HG02610 (cell line): Measurements from ENCODE around the gene HLTF.

Source experiments
- ATAC-seq: cut with Tn5 transposase; IDR thresholded peaks from one replicate; pipeline ENCODE4 v1.9.1; 2021; ENCODE audit warnings: mild to moderate bottlenecking, moderate library complexity; ENCODE audit not compliant: unreplicated experiment

The HLTF gene

DNA sequence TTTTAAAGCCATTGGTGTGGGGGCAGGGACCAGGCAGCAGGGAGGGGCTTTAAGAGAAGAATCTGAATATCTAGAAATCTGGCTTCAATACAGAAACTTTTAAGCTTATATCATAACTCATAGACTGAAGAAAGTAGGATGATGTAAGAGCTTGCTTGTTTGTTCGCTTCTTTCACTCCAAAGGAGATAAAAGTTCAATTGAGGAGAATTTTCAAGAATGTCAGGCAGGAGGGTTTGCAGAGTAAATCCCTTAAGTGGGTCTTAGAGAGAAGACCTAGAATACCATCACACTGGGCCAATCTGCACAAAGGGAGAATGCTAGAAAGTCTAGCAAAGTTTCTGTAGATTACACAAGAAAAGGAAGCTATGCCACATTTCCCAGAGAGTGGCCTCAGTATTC lies 4.1 kb upstream of the HLTF start:
- no peak for ATAC-seq

DNA sequence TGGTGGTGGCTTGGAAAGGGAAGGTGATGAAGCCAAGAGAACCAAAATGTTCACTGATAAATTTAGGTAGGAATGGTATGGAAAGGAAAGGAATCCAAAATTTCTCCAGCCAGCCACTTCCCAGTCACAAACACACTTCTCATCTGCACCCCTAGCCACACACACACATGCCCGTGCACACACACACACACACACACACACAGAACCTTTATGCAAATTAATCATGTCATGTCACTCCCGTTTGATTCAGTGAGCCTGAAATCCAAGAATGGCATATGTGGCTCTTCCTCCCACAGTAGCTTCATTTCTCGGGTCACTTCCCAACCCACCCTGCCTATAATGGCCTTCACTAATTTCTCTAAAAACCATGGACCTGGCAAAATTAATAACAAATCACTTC lies 3.1 kb upstream of the HLTF start:
- no peak for ATAC-seq

DNA sequence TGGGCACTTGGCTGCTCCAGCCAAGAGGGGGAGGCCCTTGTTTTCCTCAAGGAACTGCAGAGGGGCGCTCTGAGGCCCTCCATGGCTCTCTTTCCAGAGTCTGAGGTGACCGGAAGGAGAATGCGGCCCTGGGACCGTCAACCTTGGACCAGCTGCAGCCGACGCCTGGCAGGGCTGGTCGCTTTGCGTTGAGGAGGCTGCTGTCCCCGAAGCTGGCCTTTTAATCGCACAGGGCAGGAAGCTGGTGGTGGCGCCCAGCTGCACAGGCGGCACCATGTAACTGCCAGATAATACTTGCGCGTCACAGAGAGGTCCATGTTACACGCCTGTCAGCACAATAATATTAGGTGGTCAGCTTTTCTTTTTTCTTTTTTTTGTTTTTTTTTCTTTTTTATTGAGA lies 875 bp upstream of the HLTF start:
- ATAC-seq = no peak

DNA sequence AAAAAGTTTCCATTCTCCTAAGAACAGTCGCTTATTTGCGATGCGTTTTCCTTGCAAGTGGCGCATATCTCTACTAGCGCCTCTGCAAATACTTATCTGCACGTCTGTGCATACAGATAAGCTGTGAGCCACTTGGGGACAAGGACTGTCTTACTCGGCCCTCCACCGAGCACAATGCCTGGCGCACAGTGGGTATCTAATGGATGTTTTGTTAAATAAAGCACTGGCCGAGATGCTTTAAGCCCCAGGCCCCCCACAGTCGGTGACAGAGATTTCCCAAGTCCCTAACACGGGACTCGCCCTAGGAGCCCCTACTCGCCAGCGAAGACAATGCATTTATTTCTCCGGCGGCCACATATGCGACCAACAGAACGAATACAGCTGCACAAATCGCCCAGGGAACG lies 503 bp downstream of the HLTF start:
- peak; percentile 27 for ATAC-seq

DNA sequence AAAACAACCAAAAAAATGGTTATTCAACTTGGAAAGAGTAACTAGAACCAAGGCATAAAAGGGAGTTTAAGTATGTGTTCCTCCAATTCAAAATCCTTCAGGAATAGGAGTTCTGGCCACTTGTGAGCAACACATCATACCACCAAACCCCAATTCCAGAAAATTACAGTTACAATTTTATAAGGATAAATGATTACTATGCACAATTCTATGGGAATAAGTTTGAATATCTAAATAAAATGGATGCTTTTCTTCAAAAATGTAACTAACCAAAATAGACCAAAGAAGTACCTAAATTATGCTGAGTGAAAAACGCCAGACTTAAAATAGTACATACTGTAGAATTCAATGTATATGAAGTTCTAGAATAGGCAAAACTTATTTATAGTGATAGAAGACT lies 4.6 kb downstream of the HLTF start:
- ATAC-seq = no peak

DNA sequence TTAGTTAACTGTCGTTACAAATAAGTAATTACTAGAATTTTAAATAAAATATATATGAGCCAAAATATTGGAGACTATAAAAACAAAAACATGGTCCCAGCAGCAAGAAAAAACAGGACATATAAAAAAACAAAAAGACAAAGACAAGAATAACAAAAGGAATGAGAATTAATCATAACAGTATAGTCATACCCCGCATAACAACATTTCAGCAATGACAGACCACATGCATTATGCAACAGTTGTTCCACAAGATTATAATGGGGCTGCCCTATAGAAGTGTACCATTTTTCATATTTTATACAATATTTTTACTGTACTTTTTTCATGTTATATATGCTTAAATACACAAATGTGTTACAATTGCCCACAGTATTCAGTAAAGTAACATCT lies 5.6 kb downstream of the HLTF start:
- ATAC-seq = peak; percentile 57

DNA sequence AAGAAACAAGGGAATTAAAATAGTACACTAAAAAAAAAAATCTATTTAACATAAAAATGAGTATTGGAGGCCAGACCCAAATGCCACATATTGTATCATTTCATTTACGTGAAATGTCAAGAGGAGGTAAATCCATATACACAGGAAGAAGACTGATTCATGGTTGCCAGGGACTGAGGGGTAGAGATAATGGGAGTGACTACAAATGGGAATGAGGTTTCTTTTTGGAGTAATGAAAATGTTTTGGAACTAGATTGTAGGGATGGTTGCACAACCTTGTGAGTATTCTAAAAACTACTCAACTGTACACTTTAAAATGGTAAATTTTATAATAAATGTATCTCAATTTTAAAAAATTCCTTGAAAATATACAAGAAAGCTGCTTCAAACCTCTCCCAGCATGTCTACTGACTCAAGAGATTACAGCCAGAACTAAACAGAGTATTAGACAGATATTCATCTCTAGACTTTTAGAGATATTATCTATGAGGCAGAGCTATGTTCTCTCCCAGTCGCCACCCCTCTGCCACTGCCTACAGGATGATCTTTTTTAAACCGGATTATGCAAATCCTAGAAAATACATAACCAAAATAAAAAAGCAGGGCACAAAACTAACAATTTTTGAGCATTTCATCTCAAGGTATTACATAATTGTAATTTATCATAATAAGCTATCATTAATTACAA lies 6.2 kb downstream of the HLTF start:
- no peak for ATAC-seq

DNA sequence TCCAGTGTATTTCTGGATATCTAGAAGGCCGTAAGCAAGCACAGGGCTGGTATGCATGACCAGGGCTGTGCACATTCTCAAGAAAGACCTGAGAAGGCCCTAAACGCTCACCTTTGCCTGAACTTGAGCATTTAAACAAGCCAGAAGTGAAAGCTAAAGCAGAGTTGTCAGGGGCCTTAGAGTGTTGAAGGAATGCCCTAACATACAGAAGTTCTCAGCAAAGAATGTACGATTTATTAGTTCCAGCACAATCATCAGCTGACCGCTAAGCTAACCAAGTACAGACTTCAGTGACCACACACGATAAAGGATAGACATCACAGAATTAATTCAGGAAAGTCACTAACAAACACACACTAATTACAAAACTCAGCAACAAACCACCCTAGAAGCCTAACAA lies 8.7 kb downstream of the HLTF start:
- no peak for ATAC-seq

DNA sequence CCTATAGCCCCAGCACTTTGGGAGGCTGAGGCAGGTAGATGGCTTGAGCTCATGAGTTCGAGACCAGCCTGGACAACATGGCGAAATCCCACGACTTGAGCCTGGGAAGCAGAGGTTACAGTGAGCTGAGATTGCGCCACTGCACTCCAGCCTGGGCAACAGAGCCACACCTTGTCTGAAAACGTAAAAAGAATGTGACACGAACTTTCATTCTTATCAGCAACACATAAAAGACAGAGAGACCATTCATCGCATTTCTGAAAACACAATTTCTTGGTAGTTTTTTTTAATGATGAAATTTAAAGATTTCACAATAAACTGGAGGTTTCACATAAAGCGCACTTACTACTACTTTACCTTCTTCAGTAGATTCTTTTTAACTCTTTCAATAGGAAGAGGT lies 18.4 kb downstream of the HLTF start:
- no peak for ATAC-seq

DNA sequence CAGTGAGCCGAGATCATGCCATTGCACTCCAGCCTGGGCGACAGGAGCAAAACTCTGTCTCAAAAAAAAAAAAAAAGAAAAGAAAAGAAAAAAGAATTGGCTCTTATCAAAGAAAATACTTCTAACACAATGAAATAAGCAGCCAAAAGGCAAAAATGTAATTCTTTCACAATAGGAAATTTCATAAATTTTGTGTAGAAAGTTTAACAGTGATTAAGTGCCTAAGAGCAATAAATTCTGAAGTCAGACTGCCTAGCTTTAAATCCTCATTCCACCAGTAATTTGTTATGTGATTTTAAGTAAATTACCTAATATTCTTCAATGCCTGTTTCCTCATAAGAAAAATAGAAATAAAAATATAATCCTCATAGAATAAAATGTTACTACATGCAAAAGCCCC lies 24.6 kb downstream of the HLTF start:
- ATAC-seq = no peak

DNA sequence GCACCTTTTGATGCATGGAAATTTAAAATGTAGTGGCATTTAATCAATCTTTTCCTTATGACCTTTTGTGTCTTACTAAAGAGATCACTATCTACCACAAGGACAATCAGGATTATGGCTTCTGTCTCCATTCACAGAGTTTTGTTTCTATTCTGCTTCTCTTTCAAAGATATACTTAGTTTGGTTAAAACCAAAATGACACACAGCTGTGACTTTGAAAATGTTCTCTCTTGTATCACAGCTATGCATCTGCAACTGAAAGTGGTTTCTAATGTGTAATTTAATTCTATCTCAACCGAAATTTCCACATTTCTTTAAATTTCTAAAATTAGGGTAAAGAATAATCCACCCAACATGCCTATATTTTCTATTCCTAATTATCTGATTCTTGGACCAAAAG lies 27.7 kb downstream of the HLTF start:
- ATAC-seq = peak; percentile 65

DNA sequence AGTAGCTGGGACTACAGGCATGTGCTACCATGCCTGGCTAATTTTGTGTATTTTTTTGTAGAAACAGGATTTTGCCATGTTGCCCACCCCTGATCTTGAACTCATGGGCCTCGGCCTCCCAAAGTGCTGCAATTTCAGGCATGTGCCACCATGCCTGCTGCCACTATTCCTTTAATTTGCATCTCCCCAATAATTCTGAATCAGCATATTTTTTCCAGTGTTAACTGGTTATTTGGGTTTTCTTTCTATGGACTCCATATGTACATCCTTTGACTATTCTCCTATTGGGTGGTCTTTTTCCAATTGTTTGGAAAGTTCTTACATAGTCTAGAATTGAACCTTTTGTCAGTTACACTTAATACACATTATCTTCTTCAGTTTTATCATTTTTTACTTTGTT lies 28.1 kb downstream of the HLTF start:
- no peak for ATAC-seq

DNA sequence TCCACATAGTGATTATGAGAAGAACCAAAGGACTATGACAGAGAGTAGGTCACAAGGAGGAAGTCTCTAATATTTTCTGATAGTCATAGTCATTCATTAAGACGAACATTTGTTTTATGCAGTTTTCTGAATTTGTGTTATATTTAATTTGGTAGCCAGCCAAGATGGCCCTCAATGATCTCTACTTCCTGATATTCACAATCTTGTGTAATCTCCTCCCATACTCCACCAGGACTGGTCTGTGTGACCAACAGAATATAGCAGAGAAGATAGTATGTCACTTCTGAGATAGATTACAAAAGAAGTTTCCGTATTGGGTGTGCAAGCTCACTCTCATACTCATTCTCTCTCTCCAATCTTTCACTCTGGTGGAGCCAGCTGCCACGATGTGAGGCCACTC lies 30.8 kb downstream of the HLTF start:
- no peak for ATAC-seq

DNA sequence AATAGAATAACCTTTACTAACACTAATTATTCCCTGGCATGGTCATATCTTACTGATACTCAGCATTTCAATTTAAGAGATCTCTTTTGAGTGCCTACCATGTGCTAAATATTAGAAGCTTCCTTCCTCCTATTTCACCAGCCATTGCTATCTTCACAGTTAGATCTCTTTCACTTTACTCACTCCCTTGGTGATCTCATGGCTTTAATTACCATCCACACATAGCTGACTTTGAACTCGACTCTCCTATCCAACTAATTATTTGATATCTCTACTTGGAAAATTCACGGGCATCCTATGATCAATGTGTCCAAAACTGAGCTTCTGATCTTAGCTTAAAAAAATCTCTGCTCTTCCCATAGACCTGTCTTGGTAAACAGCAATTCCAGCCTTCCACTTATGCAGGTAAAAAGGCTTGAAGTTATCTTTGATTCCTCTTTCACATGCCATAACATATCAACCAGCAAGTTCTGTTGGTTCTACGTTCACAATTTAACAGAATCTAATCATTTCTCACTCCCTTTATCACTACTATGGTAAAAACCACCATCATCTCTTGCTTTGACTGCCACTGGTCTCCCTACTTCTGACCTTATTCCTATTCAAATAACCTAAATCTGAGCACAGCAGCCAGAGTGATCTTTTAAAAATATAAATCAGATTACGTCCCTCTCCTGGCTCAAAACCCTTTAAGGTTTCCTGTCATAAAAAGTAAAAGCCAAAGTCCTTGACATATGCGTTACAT lies 41.8 kb downstream of the HLTF start:
- peak; percentile 46 for ATAC-seq

DNA sequence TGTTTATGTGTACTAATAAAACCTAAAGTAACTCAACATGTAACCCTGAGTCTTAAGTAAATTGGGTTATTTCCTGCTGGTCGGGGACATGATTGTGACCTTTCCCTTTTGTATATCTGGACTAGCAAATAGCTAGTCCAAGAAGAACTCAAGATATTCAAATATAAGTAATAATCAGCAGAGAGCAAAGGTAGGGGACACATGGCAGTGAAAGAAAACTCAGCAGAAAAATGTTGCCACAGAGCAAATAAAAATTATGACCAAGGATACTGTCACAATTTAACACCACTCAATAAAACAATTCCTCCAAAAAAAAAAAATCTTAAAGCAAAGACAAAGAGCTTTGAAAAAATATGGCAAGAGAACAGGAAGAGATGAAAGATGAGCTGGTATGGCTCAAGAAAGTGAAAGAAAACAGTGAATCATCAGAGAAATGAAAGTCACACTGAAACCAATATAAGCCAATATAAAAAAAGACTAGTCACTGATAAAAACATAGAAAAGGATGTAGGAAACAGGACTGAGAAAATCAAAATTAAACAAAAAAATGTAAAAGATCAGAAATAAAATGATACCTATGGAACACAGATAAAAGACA lies 43.4 kb downstream of the HLTF start:
- peak; percentile 88 for ATAC-seq

DNA sequence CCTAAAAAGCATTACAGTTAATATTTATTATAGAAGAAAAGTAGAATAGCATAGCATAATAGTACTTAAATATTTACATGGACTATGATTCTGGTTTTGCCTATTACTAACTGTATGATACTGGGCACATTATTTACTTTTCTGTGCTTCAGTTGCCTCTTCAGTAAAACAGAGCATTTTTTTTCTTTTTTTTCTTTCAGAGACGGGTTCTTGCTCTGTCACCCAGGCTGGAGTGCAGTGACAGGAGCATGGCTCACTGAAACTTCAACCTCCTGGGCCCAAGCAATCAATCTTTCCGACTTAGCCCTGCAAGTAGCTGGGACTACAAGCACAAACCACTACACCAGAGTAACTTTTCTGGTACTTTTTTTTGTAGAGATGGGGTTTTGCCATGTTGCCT lies 48.0 kb downstream of the HLTF start:
- no peak for ATAC-seq

DNA sequence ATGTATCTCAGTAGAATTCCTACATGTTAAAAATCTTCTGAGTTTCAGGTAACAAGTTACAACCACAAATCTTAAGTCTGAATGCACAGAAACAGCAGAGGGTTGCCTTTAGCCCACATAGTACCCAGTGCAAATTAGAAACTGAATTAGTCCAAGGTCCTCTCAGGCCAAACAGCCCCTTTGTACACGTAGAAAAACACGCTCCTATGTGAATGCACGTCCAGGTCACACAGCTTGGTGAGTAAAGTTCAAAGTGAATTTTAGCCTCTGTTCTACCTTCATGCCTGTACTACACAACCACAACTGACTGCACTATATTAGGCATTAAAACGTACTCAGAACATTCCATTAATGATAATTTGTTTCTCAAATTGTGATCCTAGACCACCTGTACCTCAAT lies 48.6 kb downstream of the HLTF start:
- ATAC-seq = no peak

DNA sequence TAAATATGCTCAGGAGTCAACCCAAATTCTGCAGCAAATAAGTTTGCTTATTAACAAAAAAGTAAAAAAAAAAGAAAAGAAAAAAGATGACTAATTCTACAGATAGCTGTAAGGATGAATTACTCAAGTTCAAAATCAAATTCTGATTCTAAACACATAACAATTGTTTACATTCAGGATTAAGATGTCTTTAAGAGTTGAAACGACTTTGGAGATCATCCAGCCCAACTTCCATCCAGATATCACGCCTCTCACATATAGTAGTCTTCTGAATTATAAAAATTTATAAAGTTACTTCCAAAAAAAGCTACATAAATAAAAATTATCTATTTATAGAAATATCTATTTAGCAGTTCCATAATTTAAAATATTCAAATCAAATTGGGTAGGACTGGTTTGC lies 55.2 kb downstream of the HLTF start:
- ATAC-seq = no peak

DNA sequence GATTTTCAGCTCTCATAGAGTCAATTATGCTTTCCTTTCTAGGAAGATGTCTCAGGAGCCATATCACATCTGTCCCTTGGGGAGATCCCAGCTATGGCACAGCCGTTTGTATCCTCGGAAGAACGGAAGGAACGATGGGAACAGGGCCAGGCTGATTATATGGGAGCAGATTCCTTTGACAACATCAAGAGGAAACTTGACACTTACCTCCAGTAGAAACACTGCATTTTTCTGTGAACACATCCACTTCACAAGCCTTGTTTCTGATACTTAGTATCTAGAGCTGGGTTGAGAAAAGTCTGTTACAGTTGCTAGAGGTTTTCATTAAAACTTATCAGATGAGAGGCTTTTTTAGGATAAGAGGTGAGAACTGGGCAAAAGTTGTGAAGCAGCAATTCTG lies 59.6 kb downstream of the HLTF start:
- ATAC-seq = no peak

DNA sequence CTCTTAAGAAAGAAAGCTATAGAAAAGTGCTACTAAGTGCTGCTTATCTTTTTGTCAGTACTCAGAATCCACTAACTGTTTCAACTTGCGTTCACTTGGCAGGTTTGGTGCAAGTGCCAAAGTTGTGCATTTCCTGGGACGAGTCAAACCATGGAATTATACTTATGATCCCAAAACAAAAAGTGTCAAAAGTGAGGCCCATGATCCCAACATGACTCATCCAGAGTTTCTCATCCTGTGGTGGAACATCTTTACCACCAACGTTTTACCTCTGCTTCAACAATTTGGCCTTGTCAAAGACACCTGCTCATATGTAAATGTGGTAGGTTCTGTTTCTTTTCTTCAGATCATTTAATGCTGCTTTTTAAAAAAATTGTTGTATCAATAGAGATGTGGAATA lies 62.4 kb downstream of the HLTF start:
- ATAC-seq = no peak

DNA sequence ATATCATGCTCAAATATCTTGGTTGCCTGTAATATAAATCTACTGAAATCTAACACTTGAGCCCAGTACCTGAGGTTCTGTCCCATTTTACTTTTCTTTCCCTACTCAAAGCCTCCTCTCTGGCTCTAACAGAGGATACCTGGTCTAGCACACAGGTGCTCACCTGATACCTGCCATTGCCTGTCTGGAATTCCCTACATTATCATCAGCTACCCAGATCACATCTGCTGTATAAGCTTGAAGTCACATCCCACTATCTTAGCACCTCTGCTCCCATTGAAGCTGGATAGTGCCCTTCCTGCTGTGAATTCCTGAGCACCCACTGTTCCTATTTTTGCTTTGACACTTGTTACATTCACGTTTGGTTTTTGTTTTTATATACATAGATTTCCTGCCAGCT lies 64.5 kb downstream of the HLTF start:
- no peak for ATAC-seq

DNA sequence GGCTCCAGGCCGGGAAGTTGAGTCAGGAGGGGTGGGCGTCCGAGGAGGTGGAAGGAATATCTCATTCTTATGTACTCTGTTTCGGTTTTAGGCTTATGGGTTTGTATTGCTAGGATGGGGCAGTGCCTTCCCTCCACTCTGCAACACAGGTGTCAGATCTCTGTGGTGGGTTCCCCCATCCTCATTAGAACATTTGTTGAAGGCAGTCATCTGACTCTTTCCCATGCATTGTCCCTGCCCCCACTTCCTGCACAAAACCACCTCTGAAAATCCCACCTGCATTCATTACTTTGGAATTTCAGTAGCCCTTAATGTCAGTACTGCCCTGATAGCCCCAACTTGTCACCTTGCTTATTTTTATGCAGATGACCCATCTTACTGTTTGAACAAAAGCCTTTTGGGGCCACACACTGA lies 65.5 kb downstream of the HLTF start:
- ATAC-seq = no peak
